OCI-LY7 (cell line): ENCODE results near the gene FOXD1. TPM values are rescaled to one million over a fixed set of nuclear protein-coding genes. Genes with fewer than 3 reads are reported as not detected.

ENCODE experiments used
- BruUV-seq: library from RNA; stranded (reverse); fragments of 400-500 nt; replicated peaks from 2 replicates; lab custom pipeline; 2021; lab: Mats Ljungman, UMichigan
- CTCF ChIA-PET: fragments of 300-600 bp; sonication (Branson Sonifier 250); formaldehyde crosslinking; loops from one replicate; lab custom pipeline; 2022; ENCODE audit warnings: antibody characterized with exemption; ENCODE audit not compliant: unreplicated experiment; lab: Charles Lee
- POLR2A ChIA-PET: fragments of 300-600 bp; sonication (Branson Sonifier 250); formaldehyde crosslinking; loops from one replicate; lab custom pipeline; 2022; ENCODE audit warnings: antibody characterized with exemption; lab: Charles Lee
- DNase-seq: peaks from one replicate; pipeline ENCODE4 v3.0.0-alpha.2; 2015; ENCODE audit warnings: low spot score
- H2AFZ ChIP-seq: fragments of 200-600 bp; sonication (generic), shearing (Covaris generic); 2 replicates; pipeline ENCODE4 v1.6.1; 2014; ENCODE audit warnings: mild to moderate bottlenecking, antibody characterized with exemption, low read length, moderate library complexity
- H3K27ac ChIP-seq: fragments of 200-600 bp; sonication (generic); 2 replicates; pipeline ENCODE4 v1.5.1; 2014; ENCODE audit warnings: mixed run types, low read depth, mild to moderate bottlenecking, moderate library complexity, low read length, inconsistent platforms; ENCODE audit not compliant: poor library complexity, severe bottlenecking
- H3K36me3 ChIP-seq: fragments of 200-600 bp; sonication (generic); 2 replicates; pipeline ENCODE4 v1.6.1; 2014; ENCODE audit warnings: mild to moderate bottlenecking, antibody characterized with exemption, low read length, moderate library complexity, mixed read lengths; ENCODE audit not compliant: insufficient read depth
- H3K4me1 ChIP-seq: fragments of 200-600 bp; sonication (generic); 2 replicates; pipeline ENCODE4 v1.5.1; 2014; ENCODE audit warnings: mild to moderate bottlenecking, low read length; ENCODE audit not compliant: insufficient read depth, poor library complexity, severe bottlenecking
- H3K4me2 ChIP-seq: fragments of 200-600 bp; sonication (generic); 2 replicates; pipeline ENCODE4 v1.6.1; 2014; ENCODE audit warnings: mild to moderate bottlenecking, low read length
- H3K4me3 ChIP-seq: fragments of 200-600 bp; sonication (generic); 2 replicates; pipeline ENCODE4 v1.5.1; 2014; ENCODE audit warnings: mild to moderate bottlenecking, low read depth, low read length; ENCODE audit not compliant: poor library complexity, severe bottlenecking
- H3K79me2 ChIP-seq: fragments of 200-600 bp; sonication (generic); 2 replicates; pipeline ENCODE4 v1.6.1; 2016; ENCODE audit warnings: low read depth, mild to moderate bottlenecking, low read length, moderate library complexity, mixed read lengths; ENCODE audit not compliant: insufficient read depth
- H3K9me2 ChIP-seq: fragments of 200-600 bp; sonication (generic); 2 replicates; pipeline ENCODE4 v1.6.1; 2016; ENCODE audit warnings: mild to moderate bottlenecking, low read length, mixed read lengths; ENCODE audit not compliant: insufficient read depth
- H3K9me3 ChIP-seq: fragments of 200-600 bp; sonication (generic); 2 replicates; pipeline ENCODE4 v1.6.1; 2014; ENCODE audit warnings: mild to moderate bottlenecking, mixed run types, low read length, mixed read lengths
- H4K20me1 ChIP-seq: fragments of 200-600 bp; sonication (generic); 2 replicates; pipeline ENCODE4 v1.6.1; 2014; ENCODE audit warnings: mild to moderate bottlenecking, antibody characterized with exemption, low read length, moderate library complexity, mixed read lengths; ENCODE audit not compliant: insufficient read depth
- EZH2phosphoT487 ChIP-seq: fragments of 200-600 bp; sonication (generic); IDR thresholded peaks from 2 replicates; pipeline ENCODE4 v1.6.1; 2018; ENCODE audit warnings: low read depth, borderline replicate concordance, mild to moderate bottlenecking, mixed run types, antibody characterized with exemption, low read length, moderate library complexity, mixed read lengths
- intact Hi-C: fragments of 100-400 bp; cut with micrococcal nuclease; formaldehyde crosslinking; loops from one replicate; pipeline ENCODE4 v1.10.0; 2022; ENCODE audit not compliant: unreplicated experiment
- total RNA-seq, 2 experiments: library from RNA; depleted of rRNA in 1 of 2; stranded (reverse); fragments of >200 nt in 1 of 2; shearing (Covaris generic) in 1 of 2; gene quantifications; 2 replicates each; pipeline ENCODE4 v1.2.3, GENCODE V29; 2014 to 2022
- TF ChIP-seq, protein P1 (sequence below): fragments of 200-600 bp; sonication (generic); conservative IDR thresholded peaks from 2 replicates; pipeline ENCODE4 v1.5.1; 2014; ENCODE audit warnings: mild to moderate bottlenecking, antibody characterized with exemption, low read length, moderate library complexity, mixed read lengths

The FOXD1 gene
- total RNA-seq, 2 experiments from 2014 or later = 1.5 to 5.6 TPM

- ChIA-PET CTCF (no interaction called here), POLR2A (interaction anchor here (0.7 kb wide), 1 partner anchor 50 kb away, joined by 6 read pairs; no protein-coding TSS in a partner anchor)
- DNase-seq = no peak
- no peaks in the 10 kb centered on the region for H3K9me3 ChIP-seq
- H3K79me2 ChIP-seq = no peaks in the 10 kb centered on the region
- intact Hi-C loops = loop anchor here (5.0 to 10.0 kb wide), 3 partner anchors 311 to 489 kb away; partner anchors contain the start of gene FCHO2
- BruUV-seq = TSS peak; percentile 78
- peak; percentile 21; the same call in 1 of the 2 replicates for TF ChIP-seq EZH2phosphoT487
- TF ChIP-seq, protein P1, sequence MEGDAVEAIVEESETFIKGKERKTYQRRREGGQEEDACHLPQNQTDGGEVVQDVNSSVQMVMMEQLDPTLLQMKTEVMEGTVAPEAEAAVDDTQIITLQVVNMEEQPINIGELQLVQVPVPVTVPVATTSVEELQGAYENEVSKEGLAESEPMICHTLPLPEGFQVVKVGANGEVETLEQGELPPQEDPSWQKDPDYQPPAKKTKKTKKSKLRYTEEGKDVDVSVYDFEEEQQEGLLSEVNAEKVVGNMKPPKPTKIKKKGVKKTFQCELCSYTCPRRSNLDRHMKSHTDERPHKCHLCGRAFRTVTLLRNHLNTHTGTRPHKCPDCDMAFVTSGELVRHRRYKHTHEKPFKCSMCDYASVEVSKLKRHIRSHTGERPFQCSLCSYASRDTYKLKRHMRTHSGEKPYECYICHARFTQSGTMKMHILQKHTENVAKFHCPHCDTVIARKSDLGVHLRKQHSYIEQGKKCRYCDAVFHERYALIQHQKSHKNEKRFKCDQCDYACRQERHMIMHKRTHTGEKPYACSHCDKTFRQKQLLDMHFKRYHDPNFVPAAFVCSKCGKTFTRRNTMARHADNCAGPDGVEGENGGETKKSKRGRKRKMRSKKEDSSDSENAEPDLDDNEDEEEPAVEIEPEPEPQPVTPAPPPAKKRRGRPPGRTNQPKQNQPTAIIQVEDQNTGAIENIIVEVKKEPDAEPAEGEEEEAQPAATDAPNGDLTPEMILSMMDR = 0 out of 2 replicates have a peak, but pooled peaks have one; percentile 5
- no peak overlapping the region for H2AFZ ChIP-seq
- peak overlapping the region; percentile 59; the same call in 1 of the 2 replicates for H3K4me2 ChIP-seq
- no peaks in the 10 kb centered on the region for H3K9me2 ChIP-seq
- H3K4me3 ChIP-seq = no peak overlapping the region
- no peak overlapping the region for H3K27ac ChIP-seq
- H3K36me3 ChIP-seq = no peaks in the 10 kb centered on the region
- H4K20me1 ChIP-seq = no peaks in the 10 kb centered on the region
- H3K4me1 ChIP-seq = peaks cover 12% of the 10 kb centered on the region
Measured at GRCh38 chr5:73445665-73446630, 2.6 kb downstream of the FOXD1 start.

DNA sequence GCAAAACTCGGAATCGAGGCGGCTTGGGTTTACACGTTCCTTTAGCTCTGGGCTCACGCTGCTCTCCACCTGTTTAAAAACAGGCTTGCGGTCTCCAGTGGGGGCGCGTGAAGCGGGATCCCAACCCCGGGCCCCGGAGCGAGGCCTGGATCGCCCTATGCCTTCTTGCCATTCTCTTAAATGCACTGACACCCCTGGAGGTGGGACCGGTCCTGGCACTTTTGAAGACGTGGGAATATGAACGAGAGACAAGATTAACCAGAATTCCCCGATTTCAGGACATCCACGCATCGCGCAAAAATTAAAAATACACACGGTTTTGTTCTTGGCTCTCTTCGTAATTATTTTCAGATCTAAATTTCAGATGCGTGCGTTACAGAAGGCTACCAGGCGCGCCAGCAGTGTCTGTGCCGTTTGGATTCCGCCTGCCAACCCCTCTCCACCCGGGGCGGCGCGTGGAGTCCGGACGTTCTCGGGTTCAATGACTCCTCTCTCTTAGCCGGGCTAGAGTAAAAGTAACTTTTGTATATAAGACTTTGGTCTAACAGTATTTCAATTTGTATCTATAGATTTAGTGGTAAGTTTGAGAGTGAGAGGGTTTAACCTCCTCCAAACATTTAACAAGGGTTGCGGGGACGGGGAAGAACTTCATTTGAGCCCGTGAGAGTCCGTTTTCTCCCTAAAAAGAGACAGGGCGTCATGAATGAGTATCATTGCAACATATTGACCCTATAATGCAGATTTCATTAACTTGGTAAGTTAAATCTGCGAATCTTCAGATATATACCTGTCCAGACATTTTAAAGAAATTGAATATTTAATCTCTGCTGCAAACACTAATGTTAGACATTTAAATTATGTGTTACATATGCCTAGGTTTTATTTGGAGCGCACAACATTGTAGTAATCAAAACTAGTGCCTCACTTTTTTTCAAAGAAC is 3.8 kb downstream of the FOXD1 start:
- no peak overlapping the region for H3K27ac ChIP-seq
- intact Hi-C loops = loop anchor here (5.0 to 10.0 kb wide), 3 partner anchors 310 to 487 kb away; partner anchors contain the start of gene FCHO2
- no peaks in the 10 kb centered on the region for H3K9me3 ChIP-seq
- H3K4me2 ChIP-seq = no peak overlapping the region
- H3K4me3 ChIP-seq = no peak overlapping the region
- TF ChIP-seq, protein P1 = no peak
- no peak for TF ChIP-seq EZH2phosphoT487
- no peaks in the 10 kb centered on the region for H4K20me1 ChIP-seq
- H3K4me1 ChIP-seq = peaks cover 12% of the 10 kb centered on the region
- H3K36me3 ChIP-seq = no peaks in the 10 kb centered on the region
- POLR2A ChIA-PET = interaction anchor here (0.7 kb wide), 1 partner anchor 52 kb away, joined by 6 read pairs; no protein-coding TSS in a partner anchor
- no peaks in the 10 kb centered on the region for H3K79me2 ChIP-seq
- no peak for DNase-seq
- no peaks in the 10 kb centered on the region for H3K9me2 ChIP-seq
- CTCF ChIA-PET = no interaction called here
- BruUV-seq = no TSS peak
- H2AFZ ChIP-seq = no peak overlapping the region
